WTC11 (cell line): ENCODE measurements around the gene COQ6. TPM values are rescaled to one million over a fixed set of nuclear protein-coding genes. Genes with fewer than 3 reads are reported as not detected.

Source experiments
- total RNA-seq: library from RNA; stranded (reverse); gene quantifications from 3 replicates; pipeline ENCODE4 v1.2.3, GENCODE V29; 2021

The COQ6 gene
- total RNA-seq, 1 experiment from 2014 or later, result 10.4 TPM

Other genes with a start within 250 kb of the COQ6 start
- 46.0 to 50.2 TPM (median 49.6 TPM) in 3 replicates for gene PNMA1, start 235.9 kb upstream of the COQ6 start, total RNA-seq
- 20.7 to 23.6 TPM (median 22.1 TPM) in 3 replicates for gene PTGR2, start 98.5 kb upstream of the COQ6 start, total RNA-seq
- 19.3 to 21.0 TPM (median 20.5 TPM) in 3 replicates for gene ZNF410, start 63.4 kb upstream of the COQ6 start, total RNA-seq
- 0.26 to 0.66 TPM (median 0.46 TPM) in 3 replicates for gene FAM161B, start 208 bp upstream of the COQ6 start, total RNA-seq
- 8.8 to 10.6 TPM (median 9.5 TPM) in 3 replicates for gene ENTPD5, start 69.0 kb downstream of the COQ6 start, total RNA-seq
- 0.48 to 0.98 TPM (median 0.73 TPM) in 3 replicates for gene BBOF1, start 69.0 kb downstream of the COQ6 start, total RNA-seq
- 21.6 to 32.1 TPM (median 30.6 TPM) in 3 replicates for gene ALDH6A1, start 134.2 kb downstream of the COQ6 start, total RNA-seq
- 8.8 to 10.6 TPM (median 10.3 TPM) in 3 replicates for gene LIN52, start 134.7 kb downstream of the COQ6 start, total RNA-seq